Measurements from ENCODE around the gene STN1. TPM values are rescaled to one million over a fixed set of nuclear protein-coding genes. Genes with fewer than 3 reads are reported as not detected.

STN1 gene
- total and polyA plus RNA-seq, 2 of the 8 experiments (the other 6 are each of a cell fraction or from before 2014, with no cell fraction given) = 10.1 to 12.4 TPM

DNA sequence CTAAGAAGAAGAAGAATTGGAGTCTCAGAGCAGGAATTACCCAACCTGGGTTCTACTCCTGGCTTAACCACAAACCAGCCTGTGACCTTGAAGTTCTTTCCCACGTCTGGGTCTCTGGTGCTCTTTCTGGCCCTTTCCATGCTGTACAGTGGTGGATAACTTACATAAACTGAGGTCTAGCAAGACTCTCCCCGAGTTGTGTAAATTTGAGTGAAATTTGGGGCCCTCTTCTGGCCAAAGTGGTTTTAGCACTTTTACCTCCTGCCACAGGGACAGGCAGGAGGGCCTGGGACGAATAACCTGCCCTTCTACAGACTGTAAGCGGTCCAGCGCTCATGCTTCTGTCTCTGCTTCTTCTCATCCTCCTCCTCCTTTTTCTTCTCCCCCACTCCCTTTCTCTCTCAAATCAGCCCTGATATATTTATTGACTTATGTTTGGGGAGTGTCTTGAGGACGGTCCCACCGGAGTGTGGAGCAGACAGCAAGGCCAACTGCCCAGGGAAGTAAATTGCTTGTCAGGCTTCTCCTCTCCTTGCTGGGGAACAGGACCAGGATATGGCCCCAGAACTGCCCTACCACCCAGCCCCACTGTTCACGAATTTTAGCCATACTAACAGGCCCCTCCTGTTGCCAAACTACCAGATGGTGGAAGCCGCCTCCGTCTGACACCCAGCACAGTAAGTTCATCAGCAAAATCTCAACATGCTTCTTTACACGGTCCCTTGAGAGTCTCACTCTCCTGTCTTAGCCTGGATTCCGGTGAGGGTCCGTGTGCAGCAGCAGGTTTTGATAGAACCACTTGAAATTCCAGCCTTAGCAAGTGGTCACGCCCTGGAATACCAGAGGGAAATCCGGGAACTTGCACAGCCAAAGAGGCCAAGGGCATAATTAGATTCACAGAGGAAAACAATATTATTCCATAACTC lies 58.6 kb downstream of the STN1 start:
- ChIA-PET CTCF (ENCODE audit: partially characterized antibody) (interaction anchor here (0.6 to 9.8 kb wide), 22 partner anchors 8 to 231 kb away, joined by 3 to 199 read pairs (median 5); no protein-coding TSS in a partner anchor), POLR2A (ENCODE audit: partially characterized antibody) (no interaction called here)
- Histone ChIP-seq H2BK5ac (ENCODE audit: low read depth, low read length) (no peak overlapping the region), H3K4me2 (ENCODE audit: insufficient read depth in 1 of 2, low read depth in 2 of 2, low read length in 2 of 2) (no peak overlapping the region), H3K14ac (ENCODE audit: insufficient read length) (no peak overlapping the region), H3K4me1 (replicated peaks in 1 of 4; ENCODE audit: control insufficient read depth in 3 of 4, insufficient read depth in 4 of 4, low read length in 3 of 4) (peaks cover 0 to 6% (median 3%) of the 10 kb centered on the region in 4 experiments; a peak in 5 of 7 replicates), H3K36me3 (ENCODE audit: control insufficient read depth in 2 of 4, insufficient read depth in 4 of 4, low read length in 3 of 4) (no peaks in the 10 kb centered on the region), H3K79me2 (ENCODE audit: control insufficient read depth in 1 of 2, insufficient read depth in 2 of 2, low read length in 2 of 2) (no peaks in the 10 kb centered on the region), H4K8ac (ENCODE audit: extremely low read depth, insufficient read depth, low read length) (peak overlapping the region; percentile 72), H4K5ac (ENCODE audit: insufficient read length, low read depth, low read length) (no peak overlapping the region), H3K9ac (replicated peaks in 1 of 4; ENCODE audit: extremely low read depth in 1 of 4, low read depth in 3 of 4, low read length in 3 of 4) (no peak overlapping the region), H2AFZ (ENCODE audit: low read length) (no peak overlapping the region), H3K27me3 (replicated peaks in 1 of 4; ENCODE audit: control insufficient read depth in 3 of 4, extremely low read depth in 1 of 4, insufficient read depth in 3 of 4, low read length in 3 of 4) (peaks cover 0 to 21% (median 15%) of the 10 kb centered on the region in 4 experiments; a peak in 5 of 7 replicates), H2BK20ac (ENCODE audit: low read length) (no peak overlapping the region), H4K91ac (replicated peaks; ENCODE audit: insufficient read length, low read length) (no peak overlapping the region), H3K18ac (ENCODE audit: extremely low read depth, low read length) (no peak overlapping the region), H3K4ac (replicated peaks; ENCODE audit: insufficient read length, low read depth, low read length) (no peak overlapping the region), H2BK15ac (ENCODE audit: low read length) (no peak overlapping the region), H3K79me1 (ENCODE audit: low read depth, low read length) (no peaks in the 10 kb centered on the region), H3K27ac (ENCODE audit: low read depth, low read length) (no peak overlapping the region), H3K4me3 (ENCODE audit: extremely low read depth in 1 of 4, insufficient read depth in 2 of 4, low read depth in 3 of 4, low read length in 4 of 4) (no peak overlapping the region), H3K56ac (replicated peaks; ENCODE audit: insufficient read length, low read depth, low read length) (no peak overlapping the region), H2AK5ac (ENCODE audit: low read depth, low read length) (no peak overlapping the region), H4K20me1 (replicated peaks in 1 of 2; ENCODE audit: control insufficient read depth in 1 of 2, insufficient read depth in 2 of 2, low read length in 2 of 2) (no peaks in the 10 kb centered on the region), H3K9me3 (ENCODE audit: insufficient read depth in 2 of 2, low read depth in 1 of 2, low read length in 1 of 2) (no peaks in the 10 kb centered on the region), H3K23me2 (ENCODE audit: low read depth, low read length) (peaks cover 12% of the 10 kb centered on the region), H2BK12ac (ENCODE audit: low read depth, low read length) (peak overlapping the region; percentile 7; the same call in 1 of the 2 replicates), H2BK120ac (replicated peaks; ENCODE audit: low read depth, low read length) (no peak overlapping the region), H3K23ac (ENCODE audit: insufficient read length) (no peak overlapping the region)
- DNase-seq (ENCODE audit: low read depth in 1 of 2, low spot score in 2 of 2) (peak; percentile 46 to 84), FAIRE-seq (peak; percentile 63)
- WGBS, 2 experiments (ENCODE audit: extremely low coverage in 1 of 2, insufficient coverage in 1 of 2, insufficient read length in 1 of 2, insufficient replicate concordance in 2 of 2, low coverage in 1 of 2, low lambda C conversion rate in 2 of 2, missing lambda C conversion rate in 1 of 2) = 63% methylated on average over 13 of the region's 15 CpGs; no CpG with 5 or more reads in 1 of the 2 experiments
- TF ChIP-seq, protein P1, sequence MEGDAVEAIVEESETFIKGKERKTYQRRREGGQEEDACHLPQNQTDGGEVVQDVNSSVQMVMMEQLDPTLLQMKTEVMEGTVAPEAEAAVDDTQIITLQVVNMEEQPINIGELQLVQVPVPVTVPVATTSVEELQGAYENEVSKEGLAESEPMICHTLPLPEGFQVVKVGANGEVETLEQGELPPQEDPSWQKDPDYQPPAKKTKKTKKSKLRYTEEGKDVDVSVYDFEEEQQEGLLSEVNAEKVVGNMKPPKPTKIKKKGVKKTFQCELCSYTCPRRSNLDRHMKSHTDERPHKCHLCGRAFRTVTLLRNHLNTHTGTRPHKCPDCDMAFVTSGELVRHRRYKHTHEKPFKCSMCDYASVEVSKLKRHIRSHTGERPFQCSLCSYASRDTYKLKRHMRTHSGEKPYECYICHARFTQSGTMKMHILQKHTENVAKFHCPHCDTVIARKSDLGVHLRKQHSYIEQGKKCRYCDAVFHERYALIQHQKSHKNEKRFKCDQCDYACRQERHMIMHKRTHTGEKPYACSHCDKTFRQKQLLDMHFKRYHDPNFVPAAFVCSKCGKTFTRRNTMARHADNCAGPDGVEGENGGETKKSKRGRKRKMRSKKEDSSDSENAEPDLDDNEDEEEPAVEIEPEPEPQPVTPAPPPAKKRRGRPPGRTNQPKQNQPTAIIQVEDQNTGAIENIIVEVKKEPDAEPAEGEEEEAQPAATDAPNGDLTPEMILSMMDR (IDR thresholded peaks at IDR 0.05; ENCODE audit: control extremely low read depth in 1 of 3, insufficient read depth in 1 of 3, low read depth in 1 of 3, low read length in 3 of 3) = peak; percentile 39 to 77 (median 77)
- TF ChIP-seq SIN3A (conservative IDR thresholded peaks at IDR 0.05 in 1 of 2, IDR thresholded peaks at IDR 0.05 in 1 of 2; ENCODE audit: low read depth in 1 of 2, low read length in 2 of 2) = no peak
- TF ChIP-seq RBBP5 (IDR thresholded peaks at IDR 0.05; ENCODE audit: borderline replicate concordance, low read depth, low read length) = no peak
- no peak for TF ChIP-seq CEBPB (IDR thresholded peaks at IDR 0.05; ENCODE audit: low read depth, low read length)
- no peak for TF ChIP-seq POU5F1 (IDR thresholded peaks at IDR 0.05; ENCODE audit: low read depth, low read length)
- TF ChIP-seq FOSL1 (IDR thresholded peaks at IDR 0.05; ENCODE audit: insufficient read depth, low read depth, low read length) = no peak
- peak; percentile 73 to 84 for TF ChIP-seq RAD21 (IDR thresholded peaks at IDR 0.05 in 1 of 2, conservative IDR thresholded peaks at IDR 0.05 in 1 of 2; ENCODE audit: low read depth in 2 of 2, low read length in 2 of 2)
- no peak for TF ChIP-seq CBX8 (IDR thresholded peaks at IDR 0.05; ENCODE audit: borderline replicate concordance, low read depth, low read length)

All from H1 (cell line).